Measurements from ENCODE around the gene LRRN3. TPM values are rescaled to one million over a fixed set of nuclear protein-coding genes. Genes with fewer than 3 reads are reported as not detected.

LRRN3 gene
- total and polyA plus RNA-seq, 10 of the 15 experiments (the other 5 are each of a cell fraction or from before 2014, with no cell fraction given): 0.02 to 0.24 (median 0.11) TPM; not detected in 3

DNA sequence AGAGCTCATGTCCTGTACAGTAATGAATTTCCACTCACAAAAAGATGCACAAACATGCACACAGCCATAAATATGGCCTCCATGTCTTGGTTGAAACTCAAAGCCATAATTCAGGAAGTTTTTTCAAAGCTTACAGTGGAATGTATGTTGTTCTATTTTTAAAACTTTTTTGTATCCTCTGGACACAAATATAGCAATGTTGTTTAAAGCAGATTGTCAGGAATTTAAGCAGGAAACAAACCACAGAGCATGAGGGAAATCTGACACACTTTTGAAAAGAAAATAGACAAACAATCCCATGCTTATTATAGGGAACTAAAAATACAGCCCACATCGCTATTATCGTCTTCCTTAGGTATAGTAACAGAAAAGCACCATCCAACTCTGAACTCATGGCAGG, 21.5 kb downstream of the LRRN3 start:
- ChIA-PET SMC1A (ENCODE audit: uncharacterized antibody, unreplicated experiment) (interaction anchor here (0.6 to 3.6 kb wide), 4 partner anchors 14 to 25 kb away, joined by 3 to 22 read pairs (median 4); no protein-coding TSS in a partner anchor), CTCF (interaction anchor here (0.9 to 1.8 kb wide), 2 partner anchors 8 to 13 kb away, joined by 3 to 9 read pairs; no protein-coding TSS in a partner anchor), POLR2A (no interaction called here), RAD21 (ENCODE audit: unreplicated experiment) (interaction anchor here (2.2 kb wide), 1 partner anchor 26 kb away, joined by 10 read pairs; no protein-coding TSS in a partner anchor)
- no peaks in the 10 kb centered on the region for H3K27me3 ChIP-seq (replicated peaks in 1 of 2; ENCODE audit: control insufficient read depth in 2 of 2, insufficient read depth in 2 of 2, low read length in 1 of 2)
- no peak overlapping the region for H3K4me2 ChIP-seq (ENCODE audit: control insufficient read depth, insufficient read depth)
- no peak overlapping the region for H3K4me3 ChIP-seq
- no peaks in the 10 kb centered on the region for H3K4me1 ChIP-seq (ENCODE audit: control insufficient read depth, insufficient read depth, low read length)
- TF ChIP-seq NFYA (IDR thresholded peaks at IDR 0.05; ENCODE audit: borderline replicate concordance, low read depth, low read length) (no peak), PML (IDR thresholded peaks at IDR 0.05; ENCODE audit: low read length) (no peak), NR2F1 (conservative IDR thresholded peaks at IDR 0.05) (no peak), NFYB (IDR thresholded peaks at IDR 0.05; ENCODE audit: insufficient read depth, low read depth, low read length) (no peak), IKZF1 (conservative IDR thresholded peaks at IDR 0.05) (no peak), STAT3 (IDR thresholded peaks at IDR 0.05; ENCODE audit: low read depth, low read length) (no peak), KAT2A (conservative IDR thresholded peaks at IDR 0.05; ENCODE audit: control insufficient read depth, low read depth, low read length) (no peak)
- TF ChIP-seq, protein P1, sequence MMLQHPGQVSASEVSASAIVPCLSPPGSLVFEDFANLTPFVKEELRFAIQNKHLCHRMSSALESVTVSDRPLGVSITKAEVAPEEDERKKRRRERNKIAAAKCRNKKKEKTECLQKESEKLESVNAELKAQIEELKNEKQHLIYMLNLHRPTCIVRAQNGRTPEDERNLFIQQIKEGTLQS (IDR thresholded peaks at IDR 0.05; ENCODE audit: borderline replicate concordance, extremely low read depth, low read depth, low read length): no peak
- TF ChIP-seq, protein P2, sequence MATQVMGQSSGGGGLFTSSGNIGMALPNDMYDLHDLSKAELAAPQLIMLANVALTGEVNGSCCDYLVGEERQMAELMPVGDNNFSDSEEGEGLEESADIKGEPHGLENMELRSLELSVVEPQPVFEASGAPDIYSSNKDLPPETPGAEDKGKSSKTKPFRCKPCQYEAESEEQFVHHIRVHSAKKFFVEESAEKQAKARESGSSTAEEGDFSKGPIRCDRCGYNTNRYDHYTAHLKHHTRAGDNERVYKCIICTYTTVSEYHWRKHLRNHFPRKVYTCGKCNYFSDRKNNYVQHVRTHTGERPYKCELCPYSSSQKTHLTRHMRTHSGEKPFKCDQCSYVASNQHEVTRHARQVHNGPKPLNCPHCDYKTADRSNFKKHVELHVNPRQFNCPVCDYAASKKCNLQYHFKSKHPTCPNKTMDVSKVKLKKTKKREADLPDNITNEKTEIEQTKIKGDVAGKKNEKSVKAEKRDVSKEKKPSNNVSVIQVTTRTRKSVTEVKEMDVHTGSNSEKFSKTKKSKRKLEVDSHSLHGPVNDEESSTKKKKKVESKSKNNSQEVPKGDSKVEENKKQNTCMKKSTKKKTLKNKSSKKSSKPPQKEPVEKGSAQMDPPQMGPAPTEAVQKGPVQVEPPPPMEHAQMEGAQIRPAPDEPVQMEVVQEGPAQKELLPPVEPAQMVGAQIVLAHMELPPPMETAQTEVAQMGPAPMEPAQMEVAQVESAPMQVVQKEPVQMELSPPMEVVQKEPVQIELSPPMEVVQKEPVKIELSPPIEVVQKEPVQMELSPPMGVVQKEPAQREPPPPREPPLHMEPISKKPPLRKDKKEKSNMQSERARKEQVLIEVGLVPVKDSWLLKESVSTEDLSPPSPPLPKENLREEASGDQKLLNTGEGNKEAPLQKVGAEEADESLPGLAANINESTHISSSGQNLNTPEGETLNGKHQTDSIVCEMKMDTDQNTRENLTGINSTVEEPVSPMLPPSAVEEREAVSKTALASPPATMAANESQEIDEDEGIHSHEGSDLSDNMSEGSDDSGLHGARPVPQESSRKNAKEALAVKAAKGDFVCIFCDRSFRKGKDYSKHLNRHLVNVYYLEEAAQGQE (IDR thresholded peaks at IDR 0.05; ENCODE audit: low read depth, low read length): no peak
- TF ChIP-seq, protein P3, sequence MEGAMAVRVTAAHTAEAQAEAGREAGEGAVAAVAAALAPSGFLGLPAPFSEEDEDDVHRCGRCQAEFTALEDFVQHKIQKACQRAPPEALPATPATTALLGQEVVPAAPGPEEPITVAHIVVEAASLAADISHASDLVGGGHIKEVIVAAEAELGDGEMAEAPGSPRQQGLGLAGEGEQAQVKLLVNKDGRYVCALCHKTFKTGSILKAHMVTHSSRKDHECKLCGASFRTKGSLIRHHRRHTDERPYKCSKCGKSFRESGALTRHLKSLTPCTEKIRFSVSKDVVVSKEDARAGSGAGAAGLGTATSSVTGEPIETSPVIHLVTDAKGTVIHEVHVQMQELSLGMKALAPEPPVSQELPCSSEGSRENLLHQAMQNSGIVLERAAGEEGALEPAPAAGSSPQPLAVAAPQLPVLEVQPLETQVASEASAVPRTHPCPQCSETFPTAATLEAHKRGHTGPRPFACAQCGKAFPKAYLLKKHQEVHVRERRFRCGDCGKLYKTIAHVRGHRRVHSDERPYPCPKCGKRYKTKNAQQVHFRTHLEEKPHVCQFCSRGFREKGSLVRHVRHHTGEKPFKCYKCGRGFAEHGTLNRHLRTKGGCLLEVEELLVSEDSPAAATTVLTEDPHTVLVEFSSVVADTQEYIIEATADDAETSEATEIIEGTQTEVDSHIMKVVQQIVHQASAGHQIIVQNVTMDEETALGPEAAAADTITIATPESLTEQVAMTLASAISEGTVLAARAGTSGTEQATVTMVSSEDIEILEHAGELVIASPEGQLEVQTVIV (IDR thresholded peaks at IDR 0.05; ENCODE audit: borderline replicate concordance, partially characterized antibody): no peak
- TF ChIP-seq, protein P4, sequence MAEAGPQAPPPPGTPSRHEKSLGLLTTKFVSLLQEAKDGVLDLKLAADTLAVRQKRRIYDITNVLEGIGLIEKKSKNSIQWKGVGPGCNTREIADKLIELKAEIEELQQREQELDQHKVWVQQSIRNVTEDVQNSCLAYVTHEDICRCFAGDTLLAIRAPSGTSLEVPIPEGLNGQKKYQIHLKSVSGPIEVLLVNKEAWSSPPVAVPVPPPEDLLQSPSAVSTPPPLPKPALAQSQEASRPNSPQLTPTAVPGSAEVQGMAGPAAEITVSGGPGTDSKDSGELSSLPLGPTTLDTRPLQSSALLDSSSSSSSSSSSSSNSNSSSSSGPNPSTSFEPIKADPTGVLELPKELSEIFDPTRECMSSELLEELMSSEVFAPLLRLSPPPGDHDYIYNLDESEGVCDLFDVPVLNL (IDR thresholded peaks at IDR 0.05; ENCODE audit: low read depth, low read length): no peak
- TF ChIP-seq, protein P5, sequence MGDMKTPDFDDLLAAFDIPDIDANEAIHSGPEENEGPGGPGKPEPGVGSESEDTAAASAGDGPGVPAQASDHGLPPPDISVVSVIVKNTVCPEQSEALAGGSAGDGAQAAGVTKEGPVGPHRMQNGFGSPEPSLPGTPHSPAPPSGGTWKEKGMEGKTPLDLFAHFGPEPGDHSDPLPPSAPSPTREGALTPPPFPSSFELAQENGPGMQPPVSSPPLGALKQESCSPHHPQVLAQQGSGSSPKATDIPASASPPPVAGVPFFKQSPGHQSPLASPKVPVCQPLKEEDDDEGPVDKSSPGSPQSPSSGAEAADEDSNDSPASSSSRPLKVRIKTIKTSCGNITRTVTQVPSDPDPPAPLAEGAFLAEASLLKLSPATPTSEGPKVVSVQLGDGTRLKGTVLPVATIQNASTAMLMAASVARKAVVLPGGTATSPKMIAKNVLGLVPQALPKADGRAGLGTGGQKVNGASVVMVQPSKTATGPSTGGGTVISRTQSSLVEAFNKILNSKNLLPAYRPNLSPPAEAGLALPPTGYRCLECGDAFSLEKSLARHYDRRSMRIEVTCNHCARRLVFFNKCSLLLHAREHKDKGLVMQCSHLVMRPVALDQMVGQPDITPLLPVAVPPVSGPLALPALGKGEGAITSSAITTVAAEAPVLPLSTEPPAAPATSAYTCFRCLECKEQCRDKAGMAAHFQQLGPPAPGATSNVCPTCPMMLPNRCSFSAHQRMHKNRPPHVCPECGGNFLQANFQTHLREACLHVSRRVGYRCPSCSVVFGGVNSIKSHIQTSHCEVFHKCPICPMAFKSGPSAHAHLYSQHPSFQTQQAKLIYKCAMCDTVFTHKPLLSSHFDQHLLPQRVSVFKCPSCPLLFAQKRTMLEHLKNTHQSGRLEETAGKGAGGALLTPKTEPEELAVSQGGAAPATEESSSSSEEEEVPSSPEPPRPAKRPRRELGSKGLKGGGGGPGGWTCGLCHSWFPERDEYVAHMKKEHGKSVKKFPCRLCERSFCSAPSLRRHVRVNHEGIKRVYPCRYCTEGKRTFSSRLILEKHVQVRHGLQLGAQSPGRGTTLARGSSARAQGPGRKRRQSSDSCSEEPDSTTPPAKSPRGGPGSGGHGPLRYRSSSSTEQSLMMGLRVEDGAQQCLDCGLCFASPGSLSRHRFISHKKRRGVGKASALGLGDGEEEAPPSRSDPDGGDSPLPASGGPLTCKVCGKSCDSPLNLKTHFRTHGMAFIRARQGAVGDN (IDR thresholded peaks at IDR 0.05): no peak
- no TSS peak for BruUV-seq (replicated peaks)
- FAIRE-seq (no peak), ATAC-seq (no peak), DNase-seq (ENCODE audit: low read depth, low spot score) (no peak)
- no peaks in the 10 kb centered on the region for H3K36me3 ChIP-seq (ENCODE audit: control insufficient read depth in 2 of 2, insufficient read depth in 2 of 2, low read length in 1 of 2)
- intact Hi-C loops (cut with micrococcal nuclease; ENCODE audit: unreplicated experiment) (no loop called here), in situ Hi-C loops (cut with MboI) (no loop called here)
- H3K79me2 ChIP-seq (ENCODE audit: control insufficient read depth, insufficient read depth, low read length): no peaks in the 10 kb centered on the region
- H2AFZ ChIP-seq (ENCODE audit: control insufficient read depth, low read depth, low read length): no peak overlapping the region
- H3K9ac ChIP-seq (ENCODE audit: control insufficient read depth, insufficient read depth, low read length): no peak overlapping the region
- 26% methylated on average over 2 of the region's 2 CpGs for WGBS (ENCODE audit: insufficient coverage, insufficient replicate concordance, low lambda C conversion rate, missing lambda C conversion rate)
- no peaks in the 10 kb centered on the region for H3K9me3 ChIP-seq (replicated peaks; ENCODE audit: control insufficient read depth, insufficient read depth, low read length)
- H3K27ac ChIP-seq (ENCODE audit: control insufficient read depth, insufficient read depth): no peak overlapping the region
- H4K20me1 ChIP-seq (ENCODE audit: control insufficient read depth, insufficient read depth): no peaks in the 10 kb centered on the region

Measured in GM12878 (cell line).